ENCODE results near the gene RPS6KC1.

- TF ChIP-seq EZH2 (IDR thresholded peaks at IDR 0.05): no peak
- TF ChIP-seq POLR2AphosphoS5 (IDR thresholded peaks at IDR 0.05; ENCODE audit: borderline replicate concordance, low read depth, low read length): no peak
- no peak for TF ChIP-seq FOXP2 (optimal IDR thresholded peaks at IDR 0.05; ENCODE audit: control extremely low read depth, extremely low read length, insufficient read depth)
Measured at GRCh38 chr1:213284626-213285025, 233.6 kb downstream of the RPS6KC1 start.

All from SK-N-MC (cell line).